Endothelial cell of umbilical vein (primary cell): ENCODE results near the gene ABLIM2. TPM values are rescaled to one million over a fixed set of nuclear protein-coding genes. Genes with fewer than 3 reads are reported as not detected.

Experiments
- BruUV-seq: library from RNA; stranded (reverse); fragments of 400-500 nt; replicated peaks from 2 replicates; lab custom pipeline; 2021; lab: Mats Ljungman, UMichigan
- CTCF ChIA-PET: fragments of 300-600, 350-600 bp; sonication (Branson Sonifier 250); formaldehyde crosslinking; loops from one replicate; lab custom pipeline; 2021; ENCODE audit warnings: antibody characterized with exemption, inconsistent platforms; lab: Charles Lee
- POLR2A ChIA-PET: fragments of 300-600, 350-600 bp; sonication (Branson Sonifier 250); formaldehyde crosslinking; loops from one replicate; lab custom pipeline; 2021; ENCODE audit warnings: antibody characterized with exemption, inconsistent platforms; lab: Charles Lee
- DNase-seq: peaks from one replicate; pipeline ENCODE4 v3.0.0-alpha.2; 2011; ENCODE audit warnings: low read depth, low spot score
- FAIRE-seq: peaks from 2 replicates; lab custom pipeline; 2011; peaks lifted over from hg19 to GRCh38; lab: Jason Lieb, UNC
- H2AFZ ChIP-seq: 2 replicates; pipeline ENCODE4 v1.6.0; 2012; ENCODE audit warnings: low read depth, low read length, control low read depth, inconsistent platforms
- H3K27ac ChIP-seq: 2 replicates; pipeline ENCODE4 v1.5.1; 2011; ENCODE audit warnings: low read depth, mild to moderate bottlenecking, control low read depth, low read length, moderate library complexity; ENCODE audit not compliant: insufficient read depth
- H3K27me3 ChIP-seq, 2 experiments: 2 replicates each; pipeline versions ENCODE4 v1.6.0 to v1.6.1; 2011; ENCODE audit warnings: low read length in 2 of 2, mixed read lengths in 1 of 2; ENCODE audit not compliant: control insufficient read depth in 2 of 2, insufficient read depth in 2 of 2
- H3K36me3 ChIP-seq, 2 experiments: 2 replicates in 1 of 2; 3 replicates in 1 of 2; pipeline ENCODE4 v1.5.1; 2011; ENCODE audit warnings: low read length in 2 of 2, mild to moderate bottlenecking in 1 of 2, moderate library complexity in 1 of 2; ENCODE audit not compliant: control insufficient read depth in 2 of 2, insufficient read depth in 2 of 2; ENCODE audit errors: extremely low read depth in 1 of 2
- H3K4me1 ChIP-seq: 3 replicates; pipeline ENCODE4 v1.5.1; 2011; ENCODE audit warnings: mild to moderate bottlenecking, low read length; ENCODE audit not compliant: control insufficient read depth, insufficient read depth; ENCODE audit errors: extremely low read depth
- H3K4me2 ChIP-seq: 2 replicates; pipeline ENCODE4 v1.6.1; 2011; ENCODE audit warnings: low read length, control low read depth, mixed read lengths; ENCODE audit not compliant: insufficient read depth
- H3K4me3 ChIP-seq, 3 experiments: fragments of 200-600 bp in 1 of 3; sonication (generic), shearing (Covaris generic) in 1 of 3; replicated peaks in 1 of 3; 2 replicates each; pipeline ENCODE4 v1.5.1; 2011 to 2016; ENCODE audit warnings: control low read depth in 3 of 3, low read length in 3 of 3, mild to moderate bottlenecking in 2 of 3, inconsistent platforms in 1 of 3, low read depth in 1 of 3, moderate library complexity in 1 of 3; ENCODE audit not compliant: insufficient read depth in 1 of 3
- H3K79me2 ChIP-seq: 2 replicates; pipeline ENCODE4 v1.6.0; 2012; ENCODE audit warnings: low read length, inconsistent platforms; ENCODE audit not compliant: control insufficient read depth, insufficient read depth
- H3K9ac ChIP-seq: replicated peaks from 2 replicates; pipeline ENCODE3; 2011; ENCODE audit warnings: low read length, control low read depth; ENCODE audit not compliant: insufficient read depth; ENCODE audit errors: extremely low read depth
- H3K9me1 ChIP-seq: replicated peaks from 3 replicates; pipeline ENCODE4 v1.6.0; 2011; ENCODE audit warnings: mild to moderate bottlenecking, low read length; ENCODE audit not compliant: control insufficient read depth, insufficient read depth; ENCODE audit errors: extremely low read depth
- H3K9me3 ChIP-seq: replicated peaks from 2 replicates; pipeline ENCODE4 v1.5.1; 2012; ENCODE audit warnings: low read length, inconsistent platforms; ENCODE audit not compliant: control insufficient read depth, insufficient read depth
- H4K20me1 ChIP-seq: replicated peaks from 2 replicates; pipeline ENCODE3; 2011; ENCODE audit warnings: mild to moderate bottlenecking, low read length; ENCODE audit not compliant: control insufficient read depth, insufficient read depth; ENCODE audit errors: extremely low read depth
- FOS ChIP-seq: IDR thresholded peaks from 2 replicates; pipeline ENCODE4 v1.6.1; 2011; ENCODE audit warnings: mild to moderate bottlenecking, low read length, moderate library complexity, borderline replicate concordance; ENCODE audit not compliant: insufficient read depth
- GATA2 ChIP-seq: IDR thresholded peaks from 2 replicates; pipeline ENCODE4 v1.7.0; 2011; ENCODE audit warnings: low read depth, mild to moderate bottlenecking, moderate library complexity, mixed read lengths, low read length; ENCODE audit not compliant: insufficient read length, insufficient read depth
- JUN ChIP-seq: IDR thresholded peaks from 2 replicates; pipeline ENCODE4 v1.6.1; 2011; ENCODE audit warnings: borderline replicate concordance, low read depth; ENCODE audit not compliant: insufficient read length, insufficient read depth
- MAX ChIP-seq: IDR thresholded peaks from 2 replicates; pipeline ENCODE4 v1.6.1; 2011; ENCODE audit not compliant: insufficient read depth, insufficient read length
- MYC ChIP-seq: IDR thresholded peaks from one replicate; pipeline ENCODE4 v1.6.1; 2011; ENCODE audit warnings: mild to moderate bottlenecking, low read depth, low read length
- POLR2A ChIP-seq: IDR thresholded peaks from 2 replicates; pipeline ENCODE4 v1.6.1; 2012; ENCODE audit warnings: low read depth, mild to moderate bottlenecking, control low read depth, low read length
- POLR2AphosphoS5 ChIP-seq: IDR thresholded peaks from 2 replicates; pipeline ENCODE4 v1.6.1; 2012; ENCODE audit warnings: low read depth, mild to moderate bottlenecking, control low read depth, low read length, moderate library complexity; ENCODE audit not compliant: insufficient read depth
- dilution Hi-C: fragments of 300-500 bp; cut with MboI; formaldehyde crosslinking; loops from one replicate; pipeline ENCODE4 v1.15.0; 2019; ENCODE audit warnings: low sequenced_read_pairs; ENCODE audit not compliant: extremely low pct_ligation_motif_present
- intact Hi-C: fragments of 100-400 bp; cut with micrococcal nuclease; formaldehyde crosslinking; loops from one replicate; pipeline ENCODE4 v1.10.0; 2022
- polyA plus RNA-seq, 4 experiments: library from polyadenylated mRNA; depleted of rRNA in 3 of 4; stranded (reverse) in 3 of 4; unstranded in 1 of 4; fragments of >200 nt; gene quantifications; 2 replicates each; pipeline versions ENCODE4 v1.2.1 to v1.2.3, GENCODE V29; 2011 to 2012; ENCODE audit warnings: missing spikeins in 1 of 4
- total RNA-seq: library from RNA; stranded (reverse); gene quantifications from 2 replicates; pipeline ENCODE4 v1.2.3, GENCODE V29; 2021

ABLIM2 gene
- total and polyA plus RNA-seq, 2 donors (not counting 3 experiments of a cell fraction or from before 2014, with no cell fraction given) = 0.28 to 0.66 TPM

DNA sequence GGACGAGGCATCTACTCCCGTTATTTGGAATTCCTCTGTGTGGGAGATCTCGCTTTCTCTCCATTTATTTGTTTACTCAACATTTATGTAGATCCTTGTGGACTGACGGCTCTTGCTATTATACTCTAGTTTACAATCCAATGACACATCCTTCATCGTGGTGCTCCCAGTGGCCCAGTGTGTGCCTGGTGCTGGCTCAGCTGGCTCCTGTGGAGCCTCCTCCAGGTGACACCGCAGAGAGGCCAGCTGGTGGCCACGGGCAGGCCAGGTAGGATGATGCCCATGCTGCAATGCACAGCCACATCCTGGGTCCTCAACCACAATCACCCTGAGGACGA, 134.9 kb downstream of the ABLIM2 start:
- Histone ChIP-seq H3K9me3 (no peaks in the 10 kb centered on the region), H3K4me2 (no peak overlapping the region), H3K4me1 (no peaks in the 10 kb centered on the region), H3K79me2 (no peaks in the 10 kb centered on the region), H3K27ac (no peak overlapping the region), H3K4me3 (no peak overlapping the region), H3K36me3 (no peaks in the 10 kb centered on the region), H2AFZ (no peak overlapping the region), H4K20me1 (no peaks in the 10 kb centered on the region), H3K9ac (no peak overlapping the region), H3K9me1 (no peaks in the 10 kb centered on the region), H3K27me3 (peaks cover 0 to 3% of the 10 kb centered on the region in 2 experiments)
- DNase-seq (no peak), FAIRE-seq (no peak)
- dilution Hi-C loops = no loop called here
- ChIA-PET CTCF (no interaction called here), POLR2A (no interaction called here)
- intact Hi-C loops = no loop called here
- TF ChIP-seq GATA2 = no peak
- no peak for TF ChIP-seq POLR2A
- TF ChIP-seq MYC = no peak
- no peak for TF ChIP-seq MAX
- TF ChIP-seq FOS = no peak
- TF ChIP-seq POLR2AphosphoS5 = no peak
- TF ChIP-seq JUN = no peak
- no TSS peak for BruUV-seq
